Activated T-cell treated with anti-CD3 and anti-CD28 coated beads, Interleukin-2, amount 50 U/mL, for 24 hours (primary cell): ENCODE data around the gene OR9A4.
"Not testable (repeated sequence)": the region's sequence is repeated elsewhere in the genome, so short reads cannot be mapped to it uniquely, and the experiment has no call there.

ENCODE experiments used
- DNase-seq: peaks from one replicate; pipeline ENCODE4 v3.0.0-alpha.2; 2020
- H3K27ac Mint-ChIP-seq: 2 replicates; pipeline ENCODE4 v1.8.0; 2020; ENCODE audit warnings: mild to moderate bottlenecking, mixed read lengths
- H3K27me3 Mint-ChIP-seq: 2 replicates; pipeline ENCODE4 v1.8.0; 2020; ENCODE audit warnings: mixed read lengths
- H3K36me3 Mint-ChIP-seq: 2 replicates; pipeline ENCODE4 v1.8.0; 2020; ENCODE audit warnings: low read depth, mixed read lengths
- H3K4me1 Mint-ChIP-seq: 2 replicates; pipeline ENCODE4 v1.8.0; 2020; ENCODE audit warnings: low read depth, mixed read lengths
- H3K4me3 Mint-ChIP-seq: 2 replicates; pipeline ENCODE4 v1.8.0; 2020; ENCODE audit warnings: mild to moderate bottlenecking, moderate library complexity, mixed read lengths
- H3K9me3 Mint-ChIP-seq: 2 replicates; pipeline ENCODE4 v1.8.0; 2020; ENCODE audit warnings: mixed read lengths

The OR9A4 gene, protein sequence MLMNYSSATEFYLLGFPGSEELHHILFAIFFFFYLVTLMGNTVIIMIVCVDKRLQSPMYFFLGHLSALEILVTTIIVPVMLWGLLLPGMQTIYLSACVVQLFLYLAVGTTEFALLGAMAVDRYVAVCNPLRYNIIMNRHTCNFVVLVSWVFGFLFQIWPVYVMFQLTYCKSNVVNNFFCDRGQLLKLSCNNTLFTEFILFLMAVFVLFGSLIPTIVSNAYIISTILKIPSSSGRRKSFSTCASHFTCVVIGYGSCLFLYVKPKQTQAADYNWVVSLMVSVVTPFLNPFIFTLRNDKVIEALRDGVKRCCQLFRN

DNA sequence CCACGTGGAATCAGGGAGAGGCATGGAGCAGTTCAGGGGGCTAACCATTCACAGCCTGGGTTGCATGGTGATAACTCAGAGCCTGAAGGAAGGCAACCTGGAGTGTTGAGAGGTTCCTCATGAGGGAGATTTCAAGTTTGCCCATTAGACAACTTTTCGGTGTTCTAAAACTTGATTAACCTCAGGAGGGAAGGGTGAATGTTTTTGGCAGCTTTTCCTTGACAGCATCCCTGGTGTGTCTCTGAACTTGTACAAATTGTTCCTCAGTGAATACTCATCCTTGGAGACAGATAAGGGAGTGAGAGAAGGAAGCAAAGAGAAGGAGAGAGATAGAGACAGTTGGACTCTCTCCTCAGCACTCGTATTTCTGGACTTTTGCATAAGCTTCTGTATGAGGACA is at the start of gene OR9A4:
TSS of gene OR9A4 (plus strand) at position 301 of the 400 bp plus-strand sequence. CDS start 2,477 bp downstream, outside the sequence.
- H3K27ac Mint-ChIP-seq, result no peak within 1 kb of the TSS
- H3K27me3 Mint-ChIP-seq, result peaks cover 4% of the 10 kb centered on the region
- no peaks in the 10 kb centered on the region for H3K36me3 Mint-ChIP-seq
- DNase-seq, result no peak
- no peak within 1 kb of the TSS for H3K4me3 Mint-ChIP-seq
- H3K4me1 Mint-ChIP-seq, result no peaks in the 10 kb centered on the region
- peaks cover 2% of the 10 kb centered on the region for H3K9me3 Mint-ChIP-seq

DNA sequence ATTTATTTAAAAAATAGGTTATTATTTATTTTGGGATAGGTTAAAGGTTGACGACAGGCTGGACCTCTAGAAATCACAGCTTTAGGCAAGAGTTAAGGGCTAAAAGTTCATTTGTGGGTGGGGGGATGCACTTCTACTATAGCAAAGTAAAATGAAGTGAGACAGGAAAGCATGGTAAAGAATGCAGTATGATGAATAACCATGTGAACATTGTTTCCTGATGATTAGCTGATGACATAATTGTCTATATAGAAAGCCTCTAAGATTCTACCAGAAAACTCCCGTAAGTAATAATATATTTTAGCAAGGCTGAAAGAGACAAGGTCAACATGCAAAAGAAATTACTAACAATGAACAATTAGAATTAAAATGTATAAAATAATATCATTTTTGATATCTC is 49.2 kb upstream of the OR9A4 start:
- no peak overlapping the region for H3K4me3 Mint-ChIP-seq
- H3K4me1 Mint-ChIP-seq, result no peaks in the 10 kb centered on the region
- DNase-seq, result no peak
- H3K9me3 Mint-ChIP-seq, result peaks cover 18% of the 10 kb centered on the region
- H3K27me3 Mint-ChIP-seq, result no peaks in the 10 kb centered on the region
- no peaks in the 10 kb centered on the region for H3K36me3 Mint-ChIP-seq
- no peak overlapping the region for H3K27ac Mint-ChIP-seq

DNA sequence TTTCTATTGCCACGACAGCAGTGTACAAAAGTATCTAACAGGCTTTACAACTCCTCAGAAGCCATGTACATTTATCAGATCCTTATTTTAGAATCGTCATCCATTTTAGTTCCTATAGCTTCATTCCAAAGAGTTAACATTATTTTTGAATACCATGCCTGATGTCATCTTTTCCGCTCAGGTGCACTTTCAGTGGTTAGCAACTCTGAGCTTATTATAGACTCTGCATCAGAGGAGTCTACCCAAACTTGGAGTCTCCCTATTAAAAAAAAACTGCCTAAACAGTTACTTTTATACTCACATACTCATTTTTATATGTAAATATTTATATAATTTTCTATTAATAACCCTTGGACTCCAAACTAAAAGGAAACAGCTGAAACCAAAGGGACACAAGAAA is 43.3 kb upstream of the OR9A4 start:
- Mint-ChIP-seq H3K36me3 (no peaks in the 10 kb centered on the region), H3K27ac (no peak overlapping the region), H3K27me3 (no peaks in the 10 kb centered on the region), H3K4me1 (no peaks in the 10 kb centered on the region), H3K9me3 (peaks cover 18% of the 10 kb centered on the region), H3K4me3 (no peak overlapping the region)
- no peak for DNase-seq

DNA sequence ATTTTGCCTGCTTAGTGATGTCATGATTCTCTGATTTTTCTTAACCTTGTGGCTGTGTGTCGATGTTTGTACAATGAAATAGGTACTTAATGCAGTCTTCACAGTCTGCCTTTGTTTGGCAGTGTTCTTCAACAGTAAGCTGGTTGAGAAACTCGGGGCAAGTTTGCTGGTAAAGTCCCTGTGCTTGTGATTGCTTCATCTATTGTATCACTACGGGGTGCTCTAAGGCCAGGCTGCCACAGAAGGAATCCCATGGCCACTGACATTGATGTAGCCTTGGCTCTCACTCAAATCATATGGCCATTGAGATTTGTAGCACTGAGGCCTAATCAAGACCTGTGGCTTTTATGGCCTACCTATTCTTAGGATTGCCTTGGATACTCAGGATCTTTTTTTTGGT is 41.4 kb upstream of the OR9A4 start:
- H3K36me3 Mint-ChIP-seq, result no peaks in the 10 kb centered on the region
- H3K27me3 Mint-ChIP-seq, result no peaks in the 10 kb centered on the region
- H3K4me3 Mint-ChIP-seq, result no peak overlapping the region
- peaks cover 14% of the 10 kb centered on the region for H3K9me3 Mint-ChIP-seq
- DNase-seq, result no peak
- H3K27ac Mint-ChIP-seq, result no peak overlapping the region
- no peaks in the 10 kb centered on the region for H3K4me1 Mint-ChIP-seq

DNA sequence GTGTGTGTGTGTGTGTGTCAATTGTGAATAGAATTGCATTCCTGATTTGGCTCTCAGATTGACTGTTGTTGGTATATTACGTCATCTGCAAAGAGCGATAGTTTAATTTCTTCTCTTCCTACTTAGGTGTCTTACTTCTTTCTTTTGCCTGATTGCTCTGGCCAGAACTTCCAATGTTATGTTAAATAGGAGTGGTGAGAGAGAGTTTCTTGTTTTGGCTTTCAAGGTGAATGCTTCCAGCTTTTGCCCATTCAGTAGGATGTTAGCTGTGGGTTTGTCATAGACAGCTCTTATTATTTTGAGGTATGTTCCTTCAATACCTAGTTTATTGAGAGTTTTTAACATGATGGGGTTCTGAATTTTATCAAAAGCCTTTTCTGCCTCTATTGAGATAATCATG is 40.7 kb upstream of the OR9A4 start:
- no peak for DNase-seq
- Mint-ChIP-seq H3K36me3 (no peaks in the 10 kb centered on the region), H3K4me1 (no peaks in the 10 kb centered on the region), H3K27me3 (no peaks in the 10 kb centered on the region), H3K4me3 (no peak overlapping the region), H3K9me3 (peaks cover 7% of the 10 kb centered on the region), H3K27ac (no peak overlapping the region)

DNA sequence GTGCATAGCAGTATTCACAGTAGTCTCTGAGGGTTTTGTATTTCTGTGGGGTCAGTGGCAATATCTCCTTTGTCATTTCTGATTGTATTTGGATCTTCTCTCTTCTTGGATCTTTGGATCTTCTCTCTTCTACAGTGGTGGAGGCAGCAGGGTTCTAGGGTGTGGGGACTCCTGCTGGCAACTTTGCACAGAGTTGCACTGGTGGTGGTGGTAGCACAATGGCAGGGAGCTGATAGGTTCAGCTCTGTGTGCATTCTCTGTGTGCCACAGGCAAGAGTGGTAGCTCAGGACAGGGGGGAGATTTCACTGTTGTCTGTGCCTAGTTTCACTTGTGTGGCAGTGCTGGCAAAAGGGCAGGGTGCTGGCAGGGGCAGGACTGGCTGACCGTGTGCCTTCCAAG is 39.8 kb upstream of the OR9A4 start:
- no peaks in the 10 kb centered on the region for H3K36me3 Mint-ChIP-seq
- H3K9me3 Mint-ChIP-seq, result peaks cover 3% of the 10 kb centered on the region
- DNase-seq, result no peak
- H3K27me3 Mint-ChIP-seq, result no peaks in the 10 kb centered on the region
- no peaks in the 10 kb centered on the region for H3K4me1 Mint-ChIP-seq
- H3K4me3 Mint-ChIP-seq, result no peak overlapping the region
- no peak overlapping the region for H3K27ac Mint-ChIP-seq

DNA sequence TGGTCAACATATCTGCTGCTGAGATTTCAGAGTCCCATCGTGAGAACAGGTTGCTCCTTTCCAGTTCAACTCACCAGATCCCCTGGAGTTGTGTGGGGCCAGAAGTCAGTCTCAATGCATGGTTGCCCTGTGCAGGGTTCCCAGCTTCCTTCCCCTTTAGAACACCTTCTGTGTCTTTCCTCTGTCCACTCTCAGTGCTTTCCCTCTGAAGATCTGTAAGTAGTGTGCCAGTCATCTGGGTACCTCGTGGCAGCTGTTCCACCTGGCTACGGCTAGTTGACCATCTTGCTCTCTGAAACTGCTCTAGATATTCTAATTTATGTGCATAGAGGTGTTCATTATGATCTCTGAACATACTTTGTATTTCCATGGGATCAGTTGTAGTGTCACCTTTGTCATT is 38.8 kb upstream of the OR9A4 start:
- H3K27me3 Mint-ChIP-seq, result no peaks in the 10 kb centered on the region
- H3K9me3 Mint-ChIP-seq, result peaks cover 2% of the 10 kb centered on the region
- H3K4me1 Mint-ChIP-seq, result no peaks in the 10 kb centered on the region

DNA sequence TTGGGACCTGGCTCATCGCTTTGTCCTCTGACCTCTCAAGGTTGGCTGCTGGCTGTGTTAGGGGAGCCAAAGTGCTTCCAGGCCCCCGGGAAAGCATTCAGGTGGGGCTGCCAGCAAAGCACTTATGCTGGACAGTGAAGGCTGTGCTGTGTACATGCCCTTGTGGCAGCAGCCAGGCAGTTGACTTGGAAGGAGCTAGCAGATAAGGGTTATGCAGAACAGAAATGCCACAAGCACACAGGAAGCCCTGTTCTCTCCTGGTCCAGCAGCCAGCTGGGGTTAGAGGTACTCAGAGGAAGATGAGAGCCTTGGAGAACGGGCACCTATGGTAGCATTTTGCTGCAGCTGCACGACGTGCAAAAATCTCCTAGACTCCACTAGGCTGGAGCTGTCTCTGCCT is 35.2 kb upstream of the OR9A4 start:
- no peak for DNase-seq
- Mint-ChIP-seq H3K27ac (no peak overlapping the region), H3K4me1 (no peaks in the 10 kb centered on the region)

More for the DNA sequence above, 38.8 kb upstream of the OR9A4 start:
- Mint-ChIP-seq H3K36me3 (no peaks in the 10 kb centered on the region), H3K4me3 (no peak overlapping the region), H3K27ac (no peak overlapping the region)
- DNase-seq, result no peak

DNA sequence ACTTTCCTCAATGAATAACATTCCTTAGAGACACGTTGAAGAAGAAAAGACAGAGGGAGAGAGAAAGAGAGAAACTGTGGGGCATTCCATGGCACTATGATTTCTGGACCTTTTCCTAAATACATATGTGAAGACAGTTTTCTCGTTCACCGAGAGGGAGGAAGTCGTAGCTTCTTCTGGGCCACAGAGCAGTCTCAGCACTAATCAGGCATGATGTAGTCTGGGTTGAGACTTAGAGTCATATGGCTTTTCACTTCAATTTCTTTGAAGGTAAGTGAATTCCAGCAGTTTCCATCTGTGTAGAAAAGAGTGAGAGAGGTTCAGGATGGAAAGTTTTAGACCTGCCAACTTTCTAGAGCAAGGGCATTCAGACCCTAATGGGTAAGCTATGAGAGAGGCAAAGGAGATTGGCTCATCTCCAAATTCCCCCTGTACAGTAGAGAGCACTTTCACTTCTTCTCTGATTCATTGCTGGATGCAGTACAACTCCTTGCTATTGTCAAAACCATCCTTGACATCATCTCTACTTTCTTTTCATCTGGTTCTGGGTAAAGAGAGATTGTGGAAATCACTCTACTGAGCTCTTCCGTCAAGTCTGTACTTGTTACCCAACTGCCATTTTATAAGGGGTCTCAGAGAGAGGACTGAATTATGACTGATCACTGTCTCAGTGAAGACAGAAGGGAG is 31.5 kb upstream of the OR9A4 start:
- no peaks in the 10 kb centered on the region for H3K4me1 Mint-ChIP-seq
- H3K4me3 Mint-ChIP-seq, result no peak overlapping the region
- peaks cover 8% of the 10 kb centered on the region for H3K27me3 Mint-ChIP-seq
- peaks cover 2% of the 10 kb centered on the region for H3K9me3 Mint-ChIP-seq
- no peaks in the 10 kb centered on the region for H3K36me3 Mint-ChIP-seq
- DNase-seq, result no peak
- no peak overlapping the region for H3K27ac Mint-ChIP-seq

More for the DNA sequence above, 35.2 kb upstream of the OR9A4 start:
- Mint-ChIP-seq H3K27me3 (no peaks in the 10 kb centered on the region), H3K9me3 (peaks cover 2% of the 10 kb centered on the region), H3K36me3 (no peaks in the 10 kb centered on the region), H3K4me3 (no peak overlapping the region)

DNA sequence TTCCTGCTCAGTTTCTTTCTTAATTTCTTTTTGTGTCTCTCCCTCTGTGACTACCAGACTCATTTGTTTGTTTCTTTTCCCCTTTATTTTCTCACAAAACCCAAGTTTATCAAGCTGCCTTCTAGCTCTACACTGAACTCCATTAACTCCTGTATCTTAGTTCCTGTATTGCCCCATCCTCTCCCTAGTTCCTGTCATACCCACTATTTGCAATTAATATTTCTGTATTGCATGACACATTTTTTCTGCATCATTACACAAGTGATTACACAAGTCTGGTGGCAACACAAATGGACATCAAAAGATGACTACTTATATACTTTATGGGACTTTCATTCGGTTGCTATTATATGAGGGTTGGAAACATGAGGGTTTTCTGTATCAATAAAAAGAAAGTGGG is 26.9 kb upstream of the OR9A4 start:
- Mint-ChIP-seq H3K27ac (no peak overlapping the region), H3K36me3 (no peaks in the 10 kb centered on the region), H3K9me3 (no peaks in the 10 kb centered on the region), H3K4me3 (no peak overlapping the region), H3K4me1 (no peaks in the 10 kb centered on the region), H3K27me3 (peaks cover 11% of the 10 kb centered on the region)
- DNase-seq, result no peak

DNA sequence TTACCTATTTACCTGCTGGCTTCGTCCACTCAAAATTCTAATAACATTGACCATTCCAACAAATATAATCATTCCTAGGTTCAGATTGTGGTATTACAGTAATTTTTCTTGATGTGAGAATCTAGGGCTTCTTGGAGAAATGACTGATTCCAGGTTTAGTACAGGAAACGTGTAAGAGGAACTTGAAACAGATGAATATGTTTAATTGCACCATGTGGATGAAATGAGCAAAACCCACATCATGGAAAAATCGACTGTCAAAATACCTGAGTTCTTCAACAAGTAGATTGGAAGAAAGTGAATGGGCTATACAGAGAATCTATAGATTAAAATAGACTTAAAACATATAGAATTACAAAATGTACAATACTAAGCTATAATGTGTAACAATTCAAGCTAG is 24.9 kb upstream of the OR9A4 start:
- no peak overlapping the region for H3K4me3 Mint-ChIP-seq
- no peaks in the 10 kb centered on the region for H3K4me1 Mint-ChIP-seq
- peaks cover 11% of the 10 kb centered on the region for H3K27me3 Mint-ChIP-seq

DNA sequence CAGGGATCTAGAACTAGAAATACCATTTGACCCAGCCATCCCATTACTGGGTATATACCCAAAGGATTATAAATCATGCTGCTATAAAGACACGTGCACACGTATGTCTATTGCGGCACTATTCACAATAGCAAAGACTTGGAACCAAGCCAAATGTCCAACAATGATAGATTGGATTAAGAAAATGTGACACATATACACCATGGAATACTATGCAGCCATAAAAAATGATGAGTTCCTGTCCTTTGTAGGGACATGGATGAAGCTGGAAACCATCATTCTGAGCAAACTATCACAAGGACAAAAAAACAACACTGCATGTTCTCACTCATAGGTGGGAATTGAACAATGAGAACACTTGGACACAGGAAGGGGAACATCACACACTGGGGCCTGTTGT is 16.8 kb upstream of the OR9A4 start:
- H3K9me3 Mint-ChIP-seq, DNase-seq, H3K27me3 Mint-ChIP-seq, H3K27ac Mint-ChIP-seq, H3K4me1 Mint-ChIP-seq, H3K4me3 Mint-ChIP-seq, H3K36me3 Mint-ChIP-seq: not testable (repeated sequence)

More for the DNA sequence above, 24.9 kb upstream of the OR9A4 start:
- DNase-seq, result no peak
- no peaks in the 10 kb centered on the region for H3K9me3 Mint-ChIP-seq
- H3K36me3 Mint-ChIP-seq, result no peaks in the 10 kb centered on the region
- no peak overlapping the region for H3K27ac Mint-ChIP-seq

DNA sequence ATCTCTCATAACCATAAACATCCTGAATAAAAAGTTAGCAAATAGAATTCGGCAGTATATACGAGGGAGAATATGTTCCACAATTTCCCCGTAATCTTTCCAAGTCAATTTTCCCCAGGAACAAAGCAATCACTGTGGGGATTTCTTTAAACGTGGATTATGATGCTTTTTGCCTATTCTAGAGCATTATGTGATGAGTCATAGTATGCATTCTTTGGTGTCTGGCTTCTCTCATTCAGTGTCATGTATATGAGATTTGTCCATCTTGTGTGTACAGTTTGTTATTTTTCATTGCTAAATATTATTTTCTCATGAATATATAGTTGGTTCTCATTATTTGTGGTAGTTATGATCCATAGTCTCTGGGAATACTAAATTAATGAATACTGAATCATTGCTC is 9.9 kb upstream of the OR9A4 start:
- H3K36me3 Mint-ChIP-seq, result no peaks in the 10 kb centered on the region

DNA sequence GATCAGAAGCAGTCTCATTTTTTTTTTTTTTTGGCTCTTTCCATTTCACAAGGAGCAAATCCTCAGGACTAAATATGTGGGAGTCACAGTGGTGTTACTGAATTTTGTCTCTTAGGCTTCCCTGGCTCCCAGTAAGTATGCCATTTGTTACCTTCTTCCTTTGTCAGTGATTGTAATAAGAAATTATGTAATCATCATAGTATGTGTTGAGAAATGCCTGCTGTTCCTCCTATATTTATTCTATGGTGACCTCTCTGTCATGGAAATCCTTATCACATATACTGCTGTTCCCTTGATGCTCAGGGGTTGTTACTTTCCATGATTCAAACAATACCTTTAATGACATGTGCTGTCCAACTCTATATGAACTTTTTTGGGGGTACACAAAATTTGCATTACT is 4.8 kb upstream of the OR9A4 start:
- no peaks in the 10 kb centered on the region for H3K9me3 Mint-ChIP-seq
- H3K27me3 Mint-ChIP-seq, result peaks cover 18% of the 10 kb centered on the region
- H3K4me1 Mint-ChIP-seq, result no peaks in the 10 kb centered on the region
- H3K27ac Mint-ChIP-seq, result no peak overlapping the region
- H3K36me3 Mint-ChIP-seq, result no peaks in the 10 kb centered on the region
- no peak for DNase-seq
- H3K4me3 Mint-ChIP-seq, result no peak overlapping the region

More for the DNA sequence above, 9.9 kb upstream of the OR9A4 start:
- Mint-ChIP-seq H3K27ac (no peak overlapping the region), H3K4me3 (no peak overlapping the region), H3K4me1 (no peaks in the 10 kb centered on the region), H3K27me3 (peaks cover 20% of the 10 kb centered on the region), H3K9me3 (no peaks in the 10 kb centered on the region)
- DNase-seq, result no peak

DNA sequence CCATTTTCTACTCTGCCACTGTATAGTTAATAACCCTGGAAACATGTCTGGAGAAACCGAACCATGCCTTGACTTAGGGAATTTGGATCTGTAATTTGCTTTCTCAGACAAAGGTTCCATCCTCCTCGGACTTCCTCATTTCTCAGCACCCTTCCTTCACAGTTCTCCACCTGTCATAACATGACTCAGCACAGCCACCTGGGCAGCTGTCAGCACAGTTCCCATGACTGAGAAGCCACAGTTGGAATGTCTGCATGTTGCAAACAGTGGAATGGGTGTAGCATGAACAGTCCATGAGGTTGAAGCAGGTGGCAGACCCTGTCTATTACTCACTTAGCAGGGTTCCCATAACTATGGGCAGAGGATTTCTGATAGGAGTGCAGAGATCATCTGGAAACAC is 634 bp upstream of the OR9A4 start:
- Mint-ChIP-seq H3K4me1 (no peaks in the 10 kb centered on the region), H3K27me3 (peaks cover 9% of the 10 kb centered on the region), H3K9me3 (peaks cover 2% of the 10 kb centered on the region), H3K36me3 (no peaks in the 10 kb centered on the region), H3K4me3 (no peak overlapping the region), H3K27ac (no peak overlapping the region)
- DNase-seq, result no peak
